DOHH2 (cell line): ENCODE data around the gene CDX1.

Experiments
- H3F3A ChIP-seq: fragments of 200-600 bp; sonication (generic), shearing (Covaris generic); 2 replicates; pipeline ENCODE4 v1.6.0; 2016; ENCODE audit warnings: antibody characterized with exemption, mild to moderate bottlenecking; ENCODE audit not compliant: control insufficient read depth, insufficient read depth
- H3K27ac ChIP-seq: fragments of 200-600 bp; sonication (generic); 2 replicates; pipeline ENCODE4 v1.5.1; 2014; ENCODE audit warnings: low read depth, mild to moderate bottlenecking, low read length, moderate library complexity
- H3K27me3 ChIP-seq: fragments of 200-600 bp; sonication (generic); 2 replicates; pipeline ENCODE4 v1.6.1; 2014; ENCODE audit warnings: mild to moderate bottlenecking, low read length, mixed read lengths; ENCODE audit not compliant: control insufficient read depth
- H3K36me3 ChIP-seq: fragments of 200-600 bp; sonication (generic); 2 replicates; pipeline ENCODE4 v1.6.1; 2014; ENCODE audit warnings: mild to moderate bottlenecking, low read length, moderate library complexity, mixed read lengths; ENCODE audit not compliant: control insufficient read depth
- H3K4me1 ChIP-seq: fragments of 200-600 bp; sonication (generic); 2 replicates; pipeline ENCODE4 v1.6.1; 2014; ENCODE audit warnings: mild to moderate bottlenecking, low read length, mixed read lengths; ENCODE audit not compliant: control insufficient read depth
- H3K4me2 ChIP-seq: fragments of 200-600 bp; sonication (generic); 2 replicates; pipeline ENCODE4 v1.6.0; 2014; ENCODE audit warnings: mild to moderate bottlenecking, low read length, moderate library complexity
- H3K4me3 ChIP-seq: fragments of 200-600 bp; sonication (generic); 2 replicates; pipeline ENCODE4 v1.5.1; 2014; ENCODE audit warnings: mild to moderate bottlenecking, low read length, mixed read lengths
- H3K79me2 ChIP-seq: fragments of 200-600 bp; sonication (generic); 2 replicates; pipeline ENCODE4 v1.6.1; 2014; ENCODE audit warnings: mild to moderate bottlenecking, low read length, mixed read lengths; ENCODE audit not compliant: control insufficient read depth
- H3K9me2 ChIP-seq: fragments of 200-600 bp; sonication (generic); replicated peaks from 2 replicates; pipeline ENCODE4 v1.6.1; 2014; ENCODE audit warnings: mild to moderate bottlenecking, low read length, mixed read lengths; ENCODE audit not compliant: control insufficient read depth
- H3K9me3 ChIP-seq: fragments of 200-600 bp; sonication (generic); 2 replicates; pipeline ENCODE4 v1.6.1; 2014; ENCODE audit warnings: antibody characterized with exemption, low read length, mixed read lengths; ENCODE audit not compliant: control insufficient read depth, insufficient read depth
- H4K20me1 ChIP-seq: fragments of 200-600 bp; sonication (generic); 2 replicates; pipeline ENCODE4 v1.6.0; 2014; ENCODE audit warnings: low read depth, mild to moderate bottlenecking, antibody characterized with exemption, low read length, moderate library complexity; ENCODE audit not compliant: control insufficient read depth, insufficient read depth
- EZH2phosphoT487 ChIP-seq: fragments of 200-600 bp; sonication (generic); IDR thresholded peaks from 2 replicates; pipeline ENCODE4 v1.6.1; 2017; ENCODE audit warnings: borderline replicate concordance, mild to moderate bottlenecking, antibody characterized with exemption, low read length, moderate library complexity, mixed read lengths
- TF ChIP-seq, protein P1 (sequence below): fragments of 200-600 bp; sonication (generic); IDR thresholded peaks from one replicate; pipeline ENCODE4 v1.5.1; 2014; ENCODE audit warnings: antibody characterized with exemption, mild to moderate bottlenecking, low read depth, low read length; ENCODE audit not compliant: poor library complexity, severe bottlenecking

Gene CDX1

DNA sequence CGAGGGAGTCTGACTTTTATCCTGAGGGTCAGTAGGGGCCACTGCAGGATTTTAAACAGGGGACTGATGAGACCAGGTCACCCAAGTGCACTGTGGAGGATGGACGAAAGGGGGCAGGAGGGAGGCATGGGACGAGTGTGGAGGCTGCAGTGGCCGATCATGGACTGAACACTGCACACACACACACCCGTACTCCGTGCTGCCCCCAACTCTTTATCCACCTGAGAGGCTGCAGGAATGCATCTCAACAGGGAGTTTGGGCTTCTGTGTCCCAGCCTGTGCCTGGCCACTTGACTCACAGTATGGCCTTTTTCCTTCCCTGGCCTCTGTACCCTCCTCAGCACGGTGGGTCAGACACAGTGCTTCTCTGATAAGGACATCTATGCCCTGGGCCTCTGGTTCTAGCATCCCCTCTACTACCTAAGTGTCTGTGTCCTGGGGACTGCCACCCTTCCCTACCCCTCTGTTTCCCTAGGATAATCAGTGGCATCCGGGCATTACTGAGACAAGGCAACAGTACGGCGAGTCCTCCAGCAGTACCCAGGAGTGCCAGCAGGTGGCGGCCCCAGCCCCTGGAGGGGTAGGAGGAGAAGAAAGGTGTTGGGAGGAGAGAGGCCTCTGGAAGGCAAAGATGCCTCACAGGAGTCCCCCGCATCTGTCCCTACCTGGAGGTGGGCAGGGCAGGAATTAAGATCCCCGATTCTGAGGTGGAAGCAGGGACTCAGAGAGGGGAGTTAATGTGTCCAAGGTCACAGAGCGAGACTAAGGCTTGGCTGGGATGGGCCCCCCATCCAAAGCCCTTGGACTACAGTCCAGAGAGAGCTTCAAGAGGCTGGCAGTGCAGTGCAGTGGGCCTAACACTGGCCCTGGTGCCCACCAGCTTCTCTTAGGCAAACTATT, 5.1 kb upstream of the CDX1 start:
- peak overlapping the region; percentile 40 for H3K4me2 ChIP-seq
- peaks cover 5% of the 10 kb centered on the region for H3K27me3 ChIP-seq
- no peaks in the 10 kb centered on the region for H3F3A ChIP-seq
- H3K9me2 ChIP-seq: no peaks in the 10 kb centered on the region
- no peak overlapping the region for H3K27ac ChIP-seq
- no peaks in the 10 kb centered on the region for H3K36me3 ChIP-seq
- H4K20me1 ChIP-seq: no peaks in the 10 kb centered on the region
- TF ChIP-seq, protein P1, sequence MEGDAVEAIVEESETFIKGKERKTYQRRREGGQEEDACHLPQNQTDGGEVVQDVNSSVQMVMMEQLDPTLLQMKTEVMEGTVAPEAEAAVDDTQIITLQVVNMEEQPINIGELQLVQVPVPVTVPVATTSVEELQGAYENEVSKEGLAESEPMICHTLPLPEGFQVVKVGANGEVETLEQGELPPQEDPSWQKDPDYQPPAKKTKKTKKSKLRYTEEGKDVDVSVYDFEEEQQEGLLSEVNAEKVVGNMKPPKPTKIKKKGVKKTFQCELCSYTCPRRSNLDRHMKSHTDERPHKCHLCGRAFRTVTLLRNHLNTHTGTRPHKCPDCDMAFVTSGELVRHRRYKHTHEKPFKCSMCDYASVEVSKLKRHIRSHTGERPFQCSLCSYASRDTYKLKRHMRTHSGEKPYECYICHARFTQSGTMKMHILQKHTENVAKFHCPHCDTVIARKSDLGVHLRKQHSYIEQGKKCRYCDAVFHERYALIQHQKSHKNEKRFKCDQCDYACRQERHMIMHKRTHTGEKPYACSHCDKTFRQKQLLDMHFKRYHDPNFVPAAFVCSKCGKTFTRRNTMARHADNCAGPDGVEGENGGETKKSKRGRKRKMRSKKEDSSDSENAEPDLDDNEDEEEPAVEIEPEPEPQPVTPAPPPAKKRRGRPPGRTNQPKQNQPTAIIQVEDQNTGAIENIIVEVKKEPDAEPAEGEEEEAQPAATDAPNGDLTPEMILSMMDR: peak; percentile 98
- no peak for TF ChIP-seq EZH2phosphoT487
- H3K4me1 ChIP-seq: peaks cover 18% of the 10 kb centered on the region
- H3K9me3 ChIP-seq: no peaks in the 10 kb centered on the region
- H3K79me2 ChIP-seq: no peaks in the 10 kb centered on the region
- H3K4me3 ChIP-seq: peak overlapping the region; percentile 18

GRCh38 chr5:150162142-150162513, 4.5 kb upstream of the CDX1 start:
- 0 out of 2 replicates have a peak, but pooled peaks cover 2% of the 10 kb centered on the region for H3K27me3 ChIP-seq
- H3K9me2 ChIP-seq: no peaks in the 10 kb centered on the region
- H3F3A ChIP-seq: no peaks in the 10 kb centered on the region
- H3K27ac ChIP-seq: no peak overlapping the region
- H3K79me2 ChIP-seq: no peaks in the 10 kb centered on the region
- H4K20me1 ChIP-seq: no peaks in the 10 kb centered on the region
- H3K4me1 ChIP-seq: peaks cover 18% of the 10 kb centered on the region
- H3K9me3 ChIP-seq: no peaks in the 10 kb centered on the region
- H3K36me3 ChIP-seq: no peaks in the 10 kb centered on the region
- TF ChIP-seq, protein P1: no peak
- no peak for TF ChIP-seq EZH2phosphoT487
- H3K4me2 ChIP-seq: no peak overlapping the region
- no peak overlapping the region for H3K4me3 ChIP-seq

- H3K27me3 ChIP-seq: no peaks in the 10 kb centered on the region
- no peak overlapping the region for H3K4me3 ChIP-seq
- H3K4me1 ChIP-seq: peaks cover 18% of the 10 kb centered on the region
Measured at GRCh38 chr5:150163035-150163434, 3.5 kb upstream of the CDX1 start.

More at GRCh38 chr5:150163035-150163434, 3.5 kb upstream of the CDX1 start:
- Histone ChIP-seq H3K79me2 (no peaks in the 10 kb centered on the region), H3K9me2 (no peaks in the 10 kb centered on the region), H3K27ac (no peak overlapping the region), H4K20me1 (no peaks in the 10 kb centered on the region), H3K9me3 (no peaks in the 10 kb centered on the region), H3K36me3 (no peaks in the 10 kb centered on the region), H3F3A (no peaks in the 10 kb centered on the region), H3K4me2 (no peak overlapping the region)
- TF ChIP-seq, protein P1: no peak
- no peak for TF ChIP-seq EZH2phosphoT487
